ENCODE results near the gene STAT3.

DNA sequence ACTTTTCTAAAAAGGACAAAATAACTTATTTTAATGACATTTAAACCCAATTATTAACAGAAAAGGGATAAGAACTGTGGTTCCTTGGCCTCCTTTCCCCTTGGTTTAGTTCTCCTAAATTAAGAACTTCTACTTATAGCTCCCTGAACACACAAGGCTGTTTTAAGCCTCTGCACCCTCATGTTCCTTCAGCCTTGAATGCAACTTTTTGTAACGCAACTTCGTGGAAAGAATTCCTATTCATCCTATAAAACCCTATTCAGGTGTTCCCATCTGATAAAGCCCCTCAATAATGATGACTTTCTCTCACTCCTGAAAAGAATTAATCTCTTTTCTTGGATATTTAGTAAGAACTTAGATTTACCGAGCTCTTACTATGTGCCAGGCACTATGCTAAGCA lies 6.3 kb downstream of the STAT3 start:
- TF ChIP-seq, protein P1, sequence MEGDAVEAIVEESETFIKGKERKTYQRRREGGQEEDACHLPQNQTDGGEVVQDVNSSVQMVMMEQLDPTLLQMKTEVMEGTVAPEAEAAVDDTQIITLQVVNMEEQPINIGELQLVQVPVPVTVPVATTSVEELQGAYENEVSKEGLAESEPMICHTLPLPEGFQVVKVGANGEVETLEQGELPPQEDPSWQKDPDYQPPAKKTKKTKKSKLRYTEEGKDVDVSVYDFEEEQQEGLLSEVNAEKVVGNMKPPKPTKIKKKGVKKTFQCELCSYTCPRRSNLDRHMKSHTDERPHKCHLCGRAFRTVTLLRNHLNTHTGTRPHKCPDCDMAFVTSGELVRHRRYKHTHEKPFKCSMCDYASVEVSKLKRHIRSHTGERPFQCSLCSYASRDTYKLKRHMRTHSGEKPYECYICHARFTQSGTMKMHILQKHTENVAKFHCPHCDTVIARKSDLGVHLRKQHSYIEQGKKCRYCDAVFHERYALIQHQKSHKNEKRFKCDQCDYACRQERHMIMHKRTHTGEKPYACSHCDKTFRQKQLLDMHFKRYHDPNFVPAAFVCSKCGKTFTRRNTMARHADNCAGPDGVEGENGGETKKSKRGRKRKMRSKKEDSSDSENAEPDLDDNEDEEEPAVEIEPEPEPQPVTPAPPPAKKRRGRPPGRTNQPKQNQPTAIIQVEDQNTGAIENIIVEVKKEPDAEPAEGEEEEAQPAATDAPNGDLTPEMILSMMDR (IDR thresholded peaks at IDR 0.05): no peak
- TF ChIP-seq POLR2A (IDR thresholded peaks at IDR 0.05): no peak
